Activated CD4-positive, alpha-beta memory T cell treated with anti-CD3 and anti-CD28 coated beads for 36 hours (primary cell): Measurements from ENCODE around the gene MAML3. TPM values are rescaled to one million over a fixed set of nuclear protein-coding genes. Genes with fewer than 3 reads are reported as not detected.
"Not testable (repeated sequence)": the region's sequence is repeated elsewhere in the genome, so short reads cannot be mapped to it uniquely, and the experiment has no call there.

Experiments
- CTCF ChIA-PET: fragments of 350-600 bp; sonication (Branson Sonifier 250); formaldehyde crosslinking; loops from one replicate; lab custom pipeline; 2021; ENCODE audit warnings: antibody characterized with exemption, inconsistent platforms; lab: Charles Lee
- POLR2A ChIA-PET: fragments of 350-600 bp; sonication (Branson Sonifier 250); formaldehyde crosslinking; loops from one replicate; lab custom pipeline; 2021; ENCODE audit warnings: antibody characterized with exemption; lab: Charles Lee
- DNase-seq: peaks from one replicate; pipeline ENCODE4 v3.0.0-alpha.2; 2020
- H3K27ac Mint-ChIP-seq: one replicate; pipeline ENCODE4 v1.8.0; 2021; ENCODE audit warnings: mixed read lengths
- H3K27me3 Mint-ChIP-seq: one replicate; pipeline ENCODE4 v1.8.0; 2021; ENCODE audit warnings: mixed read lengths
- H3K36me3 Mint-ChIP-seq: one replicate; pipeline ENCODE4 v1.8.0; 2021; ENCODE audit warnings: mixed read lengths
- H3K4me1 Mint-ChIP-seq: one replicate; pipeline ENCODE4 v1.8.0; 2021; ENCODE audit warnings: low read depth, mixed read lengths
- H3K4me3 Mint-ChIP-seq: one replicate; pipeline ENCODE4 v1.8.0; 2021; ENCODE audit warnings: mild to moderate bottlenecking, mixed read lengths
- H3K9me3 Mint-ChIP-seq: one replicate; pipeline ENCODE4 v1.8.0; 2021; ENCODE audit warnings: mixed read lengths
- intact Hi-C: fragments of 100-400 bp; cut with micrococcal nuclease; formaldehyde crosslinking; loops from one replicate; pipeline ENCODE4 v1.15.1; 2023
- total RNA-seq, 2 experiments: library from RNA; stranded (reverse); gene quantifications; one replicate each; pipeline ENCODE4 v1.2.3, GENCODE V29; 2021

The MAML3 gene
- total RNA-seq, 2 experiments from 2014 or later = 0.51 to 0.76 TPM

DNA sequence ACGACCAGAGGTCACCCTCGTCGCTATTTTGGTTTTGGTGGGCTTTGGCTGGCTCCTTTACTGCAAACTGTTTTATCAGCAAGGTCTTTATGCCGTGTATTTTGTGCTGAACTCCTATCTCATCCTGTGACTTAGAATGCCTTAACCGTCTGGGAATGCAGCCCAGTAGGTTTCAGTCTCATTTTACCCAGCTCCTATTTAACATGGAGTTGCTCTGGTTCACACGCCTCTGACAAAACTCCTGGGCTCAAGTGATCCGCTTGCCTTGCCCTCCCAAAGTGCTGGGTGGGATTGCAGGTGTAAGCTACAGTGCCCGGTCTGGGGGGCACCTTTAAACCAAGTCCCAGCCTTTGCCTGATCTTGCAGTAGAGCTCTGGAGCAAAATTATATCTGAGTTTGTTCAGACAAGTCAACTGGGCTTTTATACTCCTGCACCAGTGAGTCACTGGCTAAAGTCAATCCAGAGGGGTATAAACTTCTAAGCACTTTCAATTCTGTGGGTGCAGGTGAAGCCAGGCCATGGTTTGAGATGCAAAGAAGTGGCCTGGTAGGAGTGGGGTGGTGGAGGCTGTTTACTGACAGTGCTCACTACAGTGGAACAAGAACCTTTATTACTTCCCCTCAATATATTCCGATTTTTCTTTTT is 438.1 kb downstream of the MAML3 start:
- H3K36me3 Mint-ChIP-seq = no peaks in the 10 kb centered on the region
- CTCF ChIA-PET = no interaction called here
- POLR2A ChIA-PET = no interaction called here
- no peak for DNase-seq
- no peak overlapping the region for H3K27ac Mint-ChIP-seq
- no peaks in the 10 kb centered on the region for H3K9me3 Mint-ChIP-seq
- no peaks in the 10 kb centered on the region for H3K27me3 Mint-ChIP-seq
- intact Hi-C loops = no loop called here
- no peaks in the 10 kb centered on the region for H3K4me1 Mint-ChIP-seq
- no peak overlapping the region for H3K4me3 Mint-ChIP-seq

DNA sequence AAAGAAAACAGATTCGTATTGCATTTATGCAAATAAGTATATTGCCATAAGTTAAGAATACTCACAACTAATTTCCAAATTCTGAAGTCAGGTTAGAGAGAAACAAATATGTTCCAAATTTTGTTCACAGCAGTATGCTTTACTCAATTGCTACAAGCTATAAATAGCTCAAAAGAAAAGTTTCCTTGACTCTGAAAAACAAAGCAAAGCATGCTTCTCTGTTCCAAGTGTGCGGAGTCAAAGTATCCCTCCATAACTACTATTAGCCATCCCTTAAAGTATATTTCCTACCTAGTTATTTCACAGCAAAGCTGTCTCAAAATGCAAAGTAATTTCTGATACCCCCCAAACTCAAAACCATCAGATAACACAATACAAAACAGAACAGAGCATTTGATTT is 441.1 kb downstream of the MAML3 start:
- Mint-ChIP-seq H3K27me3 (no peaks in the 10 kb centered on the region), H3K36me3 (no peaks in the 10 kb centered on the region), H3K4me3 (no peak overlapping the region), H3K4me1 (no peaks in the 10 kb centered on the region), H3K27ac (no peak overlapping the region), H3K9me3 (peaks cover 5% of the 10 kb centered on the region)
- intact Hi-C loops = no loop called here
- ChIA-PET POLR2A (no interaction called here), CTCF (no interaction called here)
- DNase-seq = no peak

DNA sequence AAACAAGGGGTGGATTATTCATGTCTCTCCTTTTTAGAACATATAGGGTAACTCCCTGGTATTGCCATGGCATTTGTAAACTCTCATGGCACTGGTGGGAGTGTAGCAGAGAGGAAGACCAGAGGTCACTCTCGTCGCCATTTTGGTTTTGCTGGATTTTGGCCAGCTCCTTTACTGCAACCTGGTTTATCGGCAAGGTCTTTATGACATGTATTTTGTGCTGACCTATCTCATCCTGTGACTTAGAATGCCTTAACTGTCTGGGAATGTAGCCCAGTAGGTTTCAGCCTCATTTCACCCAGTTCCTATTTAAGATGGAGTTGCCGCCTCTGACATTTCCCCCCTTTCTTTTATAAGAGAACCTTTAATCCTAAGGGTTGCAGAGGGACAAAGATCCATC is 442.5 kb downstream of the MAML3 start:
- Mint-ChIP-seq H3K9me3 (peaks cover 6% of the 10 kb centered on the region), H3K27me3 (peaks cover 2% of the 10 kb centered on the region), H3K36me3 (no peaks in the 10 kb centered on the region), H3K27ac (no peak overlapping the region), H3K4me1 (no peaks in the 10 kb centered on the region), H3K4me3 (no peak overlapping the region)
- intact Hi-C loops = no loop called here
- no peak for DNase-seq
- ChIA-PET POLR2A (no interaction called here), CTCF (no interaction called here)

DNA sequence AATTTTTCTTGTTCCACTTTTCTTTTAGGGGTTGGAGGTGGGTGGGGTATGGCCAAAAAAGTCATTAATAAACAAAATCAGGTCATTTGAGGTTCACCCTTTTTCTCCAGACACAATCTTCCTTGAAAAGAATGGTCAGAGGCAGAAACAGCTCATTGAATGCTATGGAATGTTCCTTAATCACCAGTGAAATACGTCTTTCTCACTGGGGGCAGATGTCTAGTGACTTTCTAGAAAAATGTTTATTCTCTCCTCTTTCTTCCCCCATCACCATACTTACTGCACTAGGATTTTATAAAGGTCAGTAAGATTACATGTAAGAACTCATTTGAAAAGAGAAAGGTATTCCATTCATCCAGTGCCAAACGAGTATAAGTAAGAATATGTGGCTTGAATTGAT is 443.9 kb downstream of the MAML3 start:
- H3K27me3 Mint-ChIP-seq = peaks cover 3% of the 10 kb centered on the region
- no peaks in the 10 kb centered on the region for H3K4me1 Mint-ChIP-seq
- H3K4me3 Mint-ChIP-seq = no peak overlapping the region
- intact Hi-C loops = no loop called here
- DNase-seq = no peak
- H3K27ac Mint-ChIP-seq = no peak overlapping the region
- CTCF ChIA-PET = no interaction called here
- H3K36me3 Mint-ChIP-seq = no peaks in the 10 kb centered on the region
- POLR2A ChIA-PET = no interaction called here
- H3K9me3 Mint-ChIP-seq = peaks cover 6% of the 10 kb centered on the region

DNA sequence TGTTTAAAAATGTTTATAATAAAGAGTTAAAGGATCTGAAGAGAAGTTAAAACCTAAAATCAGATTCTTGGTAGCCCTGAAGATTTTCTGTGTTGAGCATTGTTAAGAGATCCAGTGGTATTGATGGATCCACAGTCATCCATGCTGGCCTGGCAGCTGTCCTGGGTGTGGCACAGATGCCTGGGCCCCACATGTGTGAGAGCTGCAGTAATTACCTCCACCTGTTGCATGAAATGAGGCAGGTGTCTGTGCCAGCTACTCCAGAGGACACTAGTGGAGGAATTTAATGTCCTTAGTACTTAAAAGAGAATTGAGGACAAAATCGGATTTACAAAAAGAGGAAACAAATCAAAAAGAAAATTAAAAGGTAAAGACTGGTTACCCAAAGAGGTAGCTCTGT is 444.3 kb downstream of the MAML3 start:
- Mint-ChIP-seq H3K27me3 (peaks cover 3% of the 10 kb centered on the region), H3K4me1 (no peaks in the 10 kb centered on the region), H3K27ac (no peak overlapping the region), H3K4me3 (no peak overlapping the region), H3K36me3 (no peaks in the 10 kb centered on the region), H3K9me3 (peaks cover 6% of the 10 kb centered on the region)
- POLR2A ChIA-PET = no interaction called here
- CTCF ChIA-PET = no interaction called here
- no peak for DNase-seq
- intact Hi-C loops = no loop called here

DNA sequence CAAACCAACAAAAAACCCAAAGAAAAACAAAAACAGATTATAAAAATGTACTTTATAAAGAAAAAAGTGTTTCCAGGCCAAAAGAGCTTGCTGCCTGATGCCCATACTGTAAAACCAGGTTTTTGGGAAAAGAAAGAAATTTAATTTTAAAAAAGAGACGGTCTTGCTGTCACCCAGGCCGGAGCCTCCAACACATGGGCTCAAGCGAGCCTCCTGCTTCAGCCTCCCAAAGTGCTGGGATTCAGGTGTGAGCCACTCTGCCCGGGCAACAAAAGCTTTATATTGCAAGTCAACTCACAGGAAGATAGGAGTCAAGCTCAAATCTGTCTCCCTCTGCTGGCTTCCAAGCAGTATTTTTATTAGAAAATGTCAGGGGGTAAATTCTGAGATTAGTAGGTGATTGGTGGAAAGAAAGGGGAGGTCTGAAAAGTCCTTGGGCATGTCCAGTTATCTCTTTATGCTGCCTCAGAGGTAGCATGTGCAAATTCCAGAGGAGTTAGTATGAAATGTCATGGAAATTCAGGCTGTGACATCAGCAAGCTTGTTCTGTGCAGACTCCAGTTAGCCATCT is 449.0 kb downstream of the MAML3 start:
- Mint-ChIP-seq H3K27me3 (peaks cover 3% of the 10 kb centered on the region), H3K36me3 (no peaks in the 10 kb centered on the region), H3K4me3 (no peak overlapping the region), H3K27ac (no peak overlapping the region), H3K9me3 (peaks cover 6% of the 10 kb centered on the region), H3K4me1 (no peaks in the 10 kb centered on the region)
- ChIA-PET CTCF (interaction anchor here (1.4 to 2.0 kb wide), 5 partner anchors 29 to 101 kb away, joined by 3 to 10 read pairs (median 4); no protein-coding TSS in a partner anchor), POLR2A (no interaction called here)
- DNase-seq = no peak
- intact Hi-C loops = loop anchor here (2.0 kb wide), 1 partner anchor 48 kb away; no protein-coding TSS in a partner anchor

DNA sequence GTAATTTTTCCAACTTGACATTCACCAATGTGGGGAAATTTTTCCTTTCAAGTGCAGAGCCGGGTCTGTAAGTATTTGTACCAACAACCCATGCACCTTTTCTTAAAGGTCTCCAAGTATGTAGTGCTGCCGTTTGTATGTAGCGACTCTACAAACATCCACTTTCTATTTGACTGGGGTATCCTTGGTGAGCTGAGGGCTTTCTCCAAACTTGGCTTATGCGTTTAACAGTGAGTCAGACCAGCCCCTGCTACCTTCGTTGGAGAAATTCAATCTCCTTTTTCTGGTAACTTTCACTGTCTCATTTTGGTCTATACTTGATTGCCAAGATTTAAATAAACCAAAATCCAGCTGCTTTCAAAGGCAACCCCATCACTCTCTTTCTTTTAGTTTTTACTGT is 453.4 kb downstream of the MAML3 start:
- CTCF ChIA-PET = no interaction called here
- POLR2A ChIA-PET = no interaction called here
- peak; percentile 14 for DNase-seq
- intact Hi-C loops = no loop called here
- Mint-ChIP-seq H3K9me3 (no peaks in the 10 kb centered on the region), H3K4me3 (no peak overlapping the region), H3K36me3 (peaks cover 2% of the 10 kb centered on the region), H3K27ac (no peak overlapping the region), H3K4me1 (no peaks in the 10 kb centered on the region), H3K27me3 (no peaks in the 10 kb centered on the region)

DNA sequence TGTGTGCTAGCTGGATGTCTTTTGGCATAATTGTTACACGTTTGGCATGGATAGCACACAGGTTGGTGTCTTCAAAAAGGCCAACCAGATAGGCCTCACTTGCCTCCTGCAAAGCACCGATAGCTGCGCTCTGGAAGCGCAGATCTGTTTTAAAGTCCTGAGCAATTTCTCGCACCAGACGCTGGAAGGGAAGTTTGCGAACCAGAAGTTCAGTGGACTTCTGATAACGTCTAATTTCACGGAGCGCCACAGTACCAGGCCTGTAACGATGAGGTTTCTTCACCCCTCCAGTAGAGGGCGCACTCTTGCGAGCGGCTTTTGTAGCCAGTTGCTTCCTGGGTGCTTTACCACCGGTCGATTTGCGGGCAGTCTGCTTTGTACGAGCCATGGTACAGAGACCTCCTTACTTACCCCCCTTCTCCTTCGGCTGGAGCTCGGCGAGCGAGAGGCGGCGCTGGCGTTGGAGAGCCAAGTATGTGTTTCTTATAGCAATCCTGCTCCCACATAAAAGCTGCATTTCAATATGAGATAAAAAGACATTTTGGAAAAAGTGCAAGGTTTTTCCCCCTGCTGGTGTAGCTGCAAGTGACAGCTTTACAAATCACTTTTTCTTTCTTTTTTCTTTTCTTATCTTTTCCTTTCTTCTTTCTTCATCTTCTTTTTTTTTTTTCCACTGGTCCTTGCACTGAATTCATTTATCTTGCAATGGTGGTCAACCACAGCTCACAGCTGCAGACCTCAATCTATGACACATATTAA is 455.6 kb downstream of the MAML3 start:
- H3K36me3 Mint-ChIP-seq, H3K27ac Mint-ChIP-seq, H3K9me3 Mint-ChIP-seq, intact Hi-C loops, H3K4me3 Mint-ChIP-seq, CTCF ChIA-PET, DNase-seq, H3K4me1 Mint-ChIP-seq, H3K27me3 Mint-ChIP-seq: not testable (repeated sequence)
- POLR2A ChIA-PET = interaction anchor here (0.7 kb wide), 1 partner anchor 46 kb away, joined by 5 read pairs; no protein-coding TSS in a partner anchor

DNA sequence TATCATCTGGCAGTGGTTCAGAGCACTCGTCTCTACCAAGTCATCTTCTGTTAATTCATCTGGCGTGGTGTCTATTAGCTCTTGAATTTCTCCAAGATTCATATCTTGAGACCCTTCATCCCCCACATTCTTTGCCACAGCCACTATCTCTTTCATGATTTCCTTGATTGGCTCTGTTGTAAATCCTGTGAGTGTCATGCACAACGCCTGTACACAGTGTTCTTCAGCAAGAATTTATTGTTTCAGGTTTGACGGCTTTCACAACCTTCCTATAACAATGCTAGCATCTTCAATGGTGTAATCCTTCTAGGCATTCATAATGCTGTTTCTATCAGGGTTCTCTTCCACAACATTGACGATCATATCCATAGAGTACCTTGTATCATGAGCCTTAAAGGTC is 457.5 kb downstream of the MAML3 start:
- POLR2A ChIA-PET = no interaction called here
- H3K27ac Mint-ChIP-seq = no peak overlapping the region
- H3K27me3 Mint-ChIP-seq = no peaks in the 10 kb centered on the region
- peaks cover 2% of the 10 kb centered on the region for H3K36me3 Mint-ChIP-seq
- no peaks in the 10 kb centered on the region for H3K9me3 Mint-ChIP-seq
- no peak overlapping the region for H3K4me3 Mint-ChIP-seq
- H3K4me1 Mint-ChIP-seq = no peaks in the 10 kb centered on the region
- no peak for DNase-seq
- CTCF ChIA-PET = interaction anchor here (1.2 kb wide), 1 partner anchor 93 kb away, joined by 3 read pairs; no protein-coding TSS in a partner anchor
- intact Hi-C loops = no loop called here

DNA sequence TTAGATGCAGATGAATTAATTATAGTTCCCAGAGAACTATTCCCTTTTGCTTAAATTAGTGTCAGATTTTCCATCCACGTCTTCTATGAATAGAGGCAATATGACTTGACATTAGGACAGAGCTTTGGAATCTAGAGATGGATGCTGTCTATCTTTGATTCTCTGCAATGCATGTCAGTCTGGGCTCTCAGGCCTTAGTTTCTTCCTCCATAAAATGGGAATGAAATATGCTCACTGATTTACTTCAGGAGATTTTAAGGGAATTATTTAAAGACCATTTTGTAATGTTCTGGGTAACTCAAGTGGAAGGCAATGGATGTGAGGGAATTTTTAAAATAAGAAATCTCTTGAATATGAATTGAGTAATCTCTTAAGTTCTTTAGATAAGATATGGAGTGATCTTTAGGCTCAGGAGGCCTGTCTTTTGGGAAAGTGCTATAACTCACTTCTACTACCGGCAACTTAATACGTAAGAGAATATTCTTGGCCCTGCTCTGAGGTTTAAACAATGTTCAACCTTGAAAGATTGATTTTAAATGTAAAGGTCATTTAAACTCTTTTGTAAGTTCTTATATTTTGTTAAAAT is 459.4 kb downstream of the MAML3 start:
- ChIA-PET CTCF (interaction anchor here (1.3 kb wide), 1 partner anchor 43 kb away, joined by 3 read pairs; no protein-coding TSS in a partner anchor), POLR2A (no interaction called here)
- no peak overlapping the region for H3K27ac Mint-ChIP-seq
- H3K9me3 Mint-ChIP-seq = no peaks in the 10 kb centered on the region
- H3K27me3 Mint-ChIP-seq = no peaks in the 10 kb centered on the region
- no peaks in the 10 kb centered on the region for H3K4me1 Mint-ChIP-seq
- no peak overlapping the region for H3K4me3 Mint-ChIP-seq
- H3K36me3 Mint-ChIP-seq = peaks cover 2% of the 10 kb centered on the region
- DNase-seq = no peak
- intact Hi-C loops = no loop called here

DNA sequence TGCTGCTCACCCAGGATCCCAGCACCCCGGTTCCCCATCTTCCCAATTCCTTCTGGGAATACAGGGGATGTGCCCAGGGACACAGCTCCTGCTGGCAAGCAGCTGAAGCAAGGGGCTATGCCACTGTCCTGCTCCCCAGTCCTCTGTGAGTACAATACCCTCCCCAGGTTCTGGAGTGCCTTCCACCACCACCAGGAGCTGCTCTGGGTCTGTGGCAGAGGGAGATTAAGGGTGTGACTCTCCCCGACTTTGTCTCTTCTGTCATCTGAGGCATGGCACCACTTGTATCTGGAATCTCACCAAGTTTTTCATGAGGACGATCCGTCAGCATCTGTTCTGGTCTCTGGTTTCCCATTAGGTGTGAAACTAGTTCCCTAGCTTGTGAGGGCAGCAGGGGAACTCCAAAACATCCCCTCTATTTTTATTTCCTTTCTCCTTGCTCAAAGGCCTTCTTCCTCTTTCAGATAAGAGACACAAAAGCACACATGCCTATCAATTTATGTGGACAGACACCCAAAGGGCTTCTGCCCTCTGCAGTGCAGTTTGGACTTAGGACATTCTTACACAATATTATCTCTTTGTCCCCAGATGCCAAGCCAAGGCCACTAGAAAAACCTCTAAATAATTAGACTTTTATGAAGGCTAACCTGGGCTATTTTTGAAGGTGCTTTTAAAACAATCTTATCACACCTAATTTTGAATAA is 461.5 kb downstream of the MAML3 start:
- H3K27ac Mint-ChIP-seq = no peak overlapping the region
- intact Hi-C loops = no loop called here
- no peaks in the 10 kb centered on the region for H3K9me3 Mint-ChIP-seq
- H3K4me3 Mint-ChIP-seq = no peak overlapping the region
- H3K36me3 Mint-ChIP-seq = no peaks in the 10 kb centered on the region
- H3K27me3 Mint-ChIP-seq = no peaks in the 10 kb centered on the region
- H3K4me1 Mint-ChIP-seq = no peaks in the 10 kb centered on the region
- CTCF ChIA-PET = no interaction called here
- no peak for DNase-seq
- POLR2A ChIA-PET = no interaction called here

DNA sequence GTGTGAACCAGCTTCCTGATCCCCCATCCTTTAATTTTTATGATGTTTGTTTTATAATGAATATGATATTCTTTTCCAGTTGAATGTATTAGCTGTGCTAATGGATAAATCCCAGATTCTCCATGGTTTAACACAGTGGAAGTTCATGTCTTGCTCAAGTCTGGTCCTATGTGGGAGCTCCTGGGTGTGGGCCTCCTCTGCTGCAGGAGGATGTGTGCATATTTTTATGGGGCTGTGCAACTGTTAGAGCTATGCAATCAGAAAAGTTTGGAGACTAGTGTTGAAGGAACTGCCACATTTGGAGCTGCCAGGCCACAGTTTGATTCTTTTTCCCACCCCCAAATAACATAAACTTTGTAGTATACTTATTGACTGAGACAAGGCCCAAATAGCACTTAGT is 463.6 kb downstream of the MAML3 start:
- no peaks in the 10 kb centered on the region for H3K9me3 Mint-ChIP-seq
- CTCF ChIA-PET = no interaction called here
- no peak overlapping the region for H3K27ac Mint-ChIP-seq
- no peaks in the 10 kb centered on the region for H3K36me3 Mint-ChIP-seq
- POLR2A ChIA-PET = interaction anchor here (0.6 kb wide), 1 partner anchor 11 kb away, joined by 4 read pairs; no protein-coding TSS in a partner anchor
- no peak for DNase-seq
- H3K27me3 Mint-ChIP-seq = no peaks in the 10 kb centered on the region
- intact Hi-C loops = no loop called here
- no peak overlapping the region for H3K4me3 Mint-ChIP-seq
- H3K4me1 Mint-ChIP-seq = no peaks in the 10 kb centered on the region
